GM21528 (cell line): ENCODE results near the gene ZBTB39.
"Not testable (repeated sequence)": the region's sequence is repeated elsewhere in the genome, so short reads cannot be mapped to it uniquely, and the experiment has no call there.

Experiments
- ATAC-seq: cut with Tn5 transposase; IDR thresholded peaks from one replicate; pipeline ENCODE4 v1.9.1; 2021; ENCODE audit warnings: mild to moderate bottlenecking, moderate library complexity; ENCODE audit not compliant: unreplicated experiment, low FRiP score

The ZBTB39 gene

GRCh38 chr12:56983386-56983785 lies 23.0 kb downstream of the ZBTB39 start:
- no peak for ATAC-seq

GRCh38 chr12:56982578-56983236 lies 23.6 kb downstream of the ZBTB39 start:
- not testable (repeated sequence) for ATAC-seq

- no peak for ATAC-seq
Observed at GRCh38 chr12:56980941-56981530, 25.3 kb downstream of the ZBTB39 start.

GRCh38 chr12:56980268-56980667 lies 26.1 kb downstream of the ZBTB39 start:
- no peak for ATAC-seq

GRCh38 chr12:56979628-56980027 lies 26.7 kb downstream of the ZBTB39 start:
- no peak for ATAC-seq

GRCh38 chr12:56978397-56979138 lies 27.8 kb downstream of the ZBTB39 start:
- no peak for ATAC-seq

GRCh38 chr12:56977361-56977760 lies 29.0 kb downstream of the ZBTB39 start:
- ATAC-seq = not testable (repeated sequence)

- ATAC-seq = not testable (repeated sequence)
Observed at GRCh38 chr12:56974224-56974623, 32.1 kb downstream of the ZBTB39 start.

GRCh38 chr12:56968910-56969309 lies 37.4 kb downstream of the ZBTB39 start:
- ATAC-seq = not testable (repeated sequence)

- not testable (repeated sequence) for ATAC-seq
Observed at GRCh38 chr12:56965997-56966642, 40.2 kb downstream of the ZBTB39 start.

GRCh38 chr12:56965124-56965523 lies 41.2 kb downstream of the ZBTB39 start:
- not testable (repeated sequence) for ATAC-seq

- not testable (repeated sequence) for ATAC-seq
Observed at GRCh38 chr12:56963557-56963956, 42.8 kb downstream of the ZBTB39 start.

GRCh38 chr12:56962247-56962646 lies 44.1 kb downstream of the ZBTB39 start:
- not testable (repeated sequence) for ATAC-seq

- no peak for ATAC-seq
Observed at GRCh38 chr12:56958422-56958821, 47.9 kb downstream of the ZBTB39 start.

GRCh38 chr12:56957229-56958052 lies 48.9 kb downstream of the ZBTB39 start, which contains the start of gene RDH16:
RDH16 (minus strand) TSS chr12:56957608; CDS start chr12:56957462, 146 bp downstream.
- ATAC-seq = no peak

- ATAC-seq = no peak
Observed at GRCh38 chr12:56955631-56956256, 50.6 kb downstream of the ZBTB39 start.

GRCh38 chr12:56954958-56955355 lies 51.4 kb downstream of the ZBTB39 start:
- no peak for ATAC-seq

GRCh38 chr12:56954057-56954957 lies 52.0 kb downstream of the ZBTB39 start:
- no peak for ATAC-seq

GRCh38 chr12:56953314-56953713 lies 53.0 kb downstream of the ZBTB39 start:
- no peak for ATAC-seq
